Erythroblast (primary cell): ENCODE measurements around the gene NOS3.

Experiments
- GATA1 ChIP-seq: IDR thresholded peaks from 2 replicates; pipeline ENCODE4 v1.6.1; 2011; ENCODE audit warnings: low read depth, mild to moderate bottlenecking, control low read depth, low read length, moderate library complexity
- POLR2A ChIP-seq: IDR thresholded peaks from 2 replicates; pipeline ENCODE4 v1.6.1; 2011; ENCODE audit warnings: mild to moderate bottlenecking, low read length

DNA sequence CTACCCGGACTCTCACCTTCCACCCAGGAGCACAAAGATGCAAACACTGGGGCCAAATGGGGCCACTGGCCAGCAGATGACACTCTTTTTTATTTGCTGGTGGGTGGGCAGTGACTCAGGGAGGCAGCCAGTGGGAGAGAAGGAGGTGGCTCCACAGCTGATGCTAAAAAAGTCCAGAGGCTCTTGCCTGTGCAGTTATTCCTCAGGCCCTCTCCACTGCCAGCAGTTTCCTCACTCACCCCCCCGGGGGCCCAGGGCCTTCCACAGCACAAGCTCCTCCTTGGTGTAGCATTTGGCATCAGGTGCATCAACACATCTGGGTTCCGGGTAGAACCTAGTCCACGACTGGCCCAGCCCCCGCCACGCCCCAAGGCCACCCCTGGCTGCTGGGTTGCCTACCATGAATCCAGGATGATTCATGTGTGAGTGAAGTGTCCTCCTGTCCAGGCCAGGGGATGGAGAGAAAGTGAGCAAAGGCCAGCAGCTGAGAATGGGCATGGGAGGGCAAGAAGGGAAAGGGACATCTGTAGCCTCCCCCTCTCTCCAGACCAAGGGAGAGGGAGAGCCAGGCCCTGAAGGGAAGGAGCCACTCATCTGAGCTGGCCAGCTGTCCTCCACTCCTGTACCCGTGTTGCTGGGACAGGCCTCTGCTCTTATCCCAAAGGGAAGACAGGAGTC lies 11.0 kb upstream of the NOS3 start:
- no peak for TF ChIP-seq POLR2A
- TF ChIP-seq GATA1 = no peak
